H1 (cell line): Measurements from ENCODE around the gene TRIB2. TPM values are rescaled to one million over a fixed set of nuclear protein-coding genes. Genes with fewer than 3 reads are reported as not detected.

Source experiments
- CHD1 ChIP-seq: IDR thresholded peaks from 2 replicates; pipeline ENCODE4 v1.6.1; 2012; ENCODE audit warnings: low read depth, low read length, improper control_type of control experiment
- EP300 ChIP-seq, 2 experiments: IDR thresholded peaks; 1 replicate in 1 of 2; 2 replicates in 1 of 2; pipeline ENCODE4 v1.6.1; 2011 to 2012; ENCODE audit warnings: low read depth in 2 of 2, low read length in 2 of 2, mild to moderate bottlenecking in 2 of 2, borderline replicate concordance in 1 of 2, inconsistent platforms in 1 of 2, moderate library complexity in 1 of 2
- FOSL1 ChIP-seq: IDR thresholded peaks from 2 replicates; pipeline ENCODE4 v1.6.1; 2011; ENCODE audit warnings: mild to moderate bottlenecking, low read depth, low read length, moderate library complexity; ENCODE audit not compliant: insufficient read depth
- HDAC2 ChIP-seq, 2 experiments: fragments of 300-600 bp in 1 of 2; sonication (generic) in 1 of 2; IDR thresholded peaks; 2 replicates each; pipeline ENCODE4 v1.6.1; 2011 to 2012; ENCODE audit warnings: low read depth in 2 of 2, low read length in 2 of 2, mild to moderate bottlenecking in 2 of 2, moderate library complexity in 2 of 2, borderline replicate concordance in 1 of 2, inconsistent platforms in 1 of 2
- NANOG ChIP-seq: IDR thresholded peaks from 2 replicates; pipeline ENCODE4 v1.6.1; 2011; ENCODE audit warnings: low read length, low read depth, mild to moderate bottlenecking, inconsistent platforms; ENCODE audit not compliant: insufficient read depth, poor library complexity, severe bottlenecking
- PHF8 ChIP-seq: fragments of 200-600 bp; sonication (generic); conservative IDR thresholded peaks from 2 replicates; pipeline ENCODE4 v1.7.1; 2012; ENCODE audit warnings: low read depth, mild to moderate bottlenecking, inconsistent platforms, low read length, moderate library complexity
- YY1 ChIP-seq: IDR thresholded peaks from 2 replicates; pipeline ENCODE4 v1.6.1; 2011; ENCODE audit warnings: low read depth, mild to moderate bottlenecking, low read length
- polyA plus RNA-seq, 7 experiments: library from polyadenylated mRNA; depleted of rRNA in 3 of 7; stranded (reverse) in 5 of 7; unstranded in 2 of 7; fragments of >200 nt in 5 of 7; fragments of 200-250 nt in 2 of 7; gene quantifications; 1 replicate in 5 of 7; 2 replicates in 1 of 7; 4 replicates in 1 of 7; pipeline versions ENCODE4 v1.2.1 to v1.2.3, GENCODE V29; 2011 to 2013; ENCODE audit warnings: missing spikeins in 2 of 7, mixed read lengths in 2 of 7
- total RNA-seq: library from RNA; stranded (reverse); fragmentation: NEBNext Ultra II Directional; extraction: Animal tissue kit (Norgen Biotek cat#: 25700); gene quantifications from 2 replicates; pipeline ENCODE4 v1.2.1, GENCODE V29; 2021

Gene TRIB2
- total and polyA plus RNA-seq, 2 of the 8 experiments (the other 6 are each of a cell fraction or from before 2014, with no cell fraction given), result 40.8 to 57.0 TPM

GRCh38 chr2:12688893-12689292 lies 27.8 kb upstream of the TRIB2 start (continued):
- TF ChIP-seq FOSL1 (no peak), YY1 (no peak), EP300 (IDR thresholded peaks at IDR 0.05; ENCODE audit: borderline replicate concordance in 1 of 2, low read depth in 2 of 2, low read length in 2 of 2) (no peak), HDAC2 (IDR thresholded peaks at IDR 0.05; ENCODE audit: borderline replicate concordance in 1 of 2, low read depth in 2 of 2, low read length in 2 of 2) (no peak), CHD1 (no peak), NANOG (no peak), PHF8 (no peak)
